HG03460 (cell line): ENCODE measurements around the gene KLHL41.
"Not testable (repeated sequence)": the region's sequence is repeated elsewhere in the genome, so short reads cannot be mapped to it uniquely, and the experiment has no call there.

Source experiments
- ATAC-seq: cut with Tn5 transposase; IDR thresholded peaks from one replicate; pipeline ENCODE4 v1.9.1; 2021; ENCODE audit not compliant: unreplicated experiment

KLHL41 gene

DNA sequence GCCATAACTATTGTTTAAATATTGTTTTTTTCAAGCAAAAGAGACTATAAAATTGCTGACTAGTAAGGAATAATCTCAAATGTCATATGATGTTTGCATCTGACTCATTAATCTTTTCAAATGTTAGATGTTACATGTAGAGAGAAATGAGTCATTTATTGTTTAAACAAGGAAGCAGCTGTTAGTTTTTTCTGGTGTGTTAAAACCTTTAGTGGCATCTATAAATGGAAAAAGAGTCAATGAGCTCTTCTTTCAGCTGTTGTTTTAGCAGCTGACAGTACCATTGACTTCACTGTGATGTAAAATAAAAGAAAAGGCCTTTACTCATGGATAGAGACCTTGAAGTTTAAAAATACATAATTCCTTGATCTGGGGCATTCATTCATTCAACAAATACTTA is 1.8 kb upstream of the KLHL41 start:
- no peak for ATAC-seq

GRCh38 chr2:169509955-169510354 is 453 bp downstream of the KLHL41 start:
- no peak for ATAC-seq

DNA sequence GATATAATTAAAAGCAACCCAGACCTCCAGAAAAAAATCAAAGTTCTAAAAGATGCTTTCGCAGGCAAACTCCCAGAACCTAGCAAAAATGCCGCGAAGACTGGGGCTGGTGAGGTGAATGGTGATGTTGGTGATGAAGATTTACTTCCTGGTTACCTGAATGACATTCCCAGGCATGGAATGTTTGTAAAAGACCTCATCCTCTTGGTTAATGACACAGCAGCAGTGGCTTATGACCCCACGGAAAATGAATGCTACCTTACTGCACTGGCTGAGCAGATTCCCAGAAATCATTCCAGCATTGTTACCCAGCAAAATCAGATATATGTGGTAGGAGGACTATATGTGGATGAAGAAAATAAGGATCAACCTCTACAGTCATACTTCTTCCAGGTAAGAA is 994 bp downstream of the KLHL41 start:
- no peak for ATAC-seq

DNA sequence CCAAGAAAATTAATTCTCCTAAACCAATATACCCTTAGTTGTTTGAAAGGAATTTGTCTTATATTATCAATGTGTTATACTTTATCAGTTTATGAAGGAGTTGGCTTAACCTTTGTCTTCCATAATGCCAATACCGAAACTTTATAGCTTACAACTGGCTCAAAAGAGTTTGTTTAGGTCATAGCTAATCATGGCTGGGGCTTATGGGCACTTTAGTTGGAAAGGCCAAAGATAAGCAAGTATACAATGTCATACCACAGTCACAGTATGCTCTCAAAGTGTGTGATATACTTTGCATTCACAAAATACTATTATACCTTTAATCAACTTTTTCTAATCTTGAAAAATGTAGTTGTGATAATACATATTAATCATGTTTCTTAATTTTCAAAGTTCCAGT is 2.3 kb downstream of the KLHL41 start:
- no peak for ATAC-seq

- ATAC-seq = no peak
These were observed 3.0 kb downstream of the KLHL41 start for GRCh38 chr2:169512525-169512924.

- no peak for ATAC-seq
These were observed 3.6 kb downstream of the KLHL41 start for GRCh38 chr2:169513094-169513493.

DNA sequence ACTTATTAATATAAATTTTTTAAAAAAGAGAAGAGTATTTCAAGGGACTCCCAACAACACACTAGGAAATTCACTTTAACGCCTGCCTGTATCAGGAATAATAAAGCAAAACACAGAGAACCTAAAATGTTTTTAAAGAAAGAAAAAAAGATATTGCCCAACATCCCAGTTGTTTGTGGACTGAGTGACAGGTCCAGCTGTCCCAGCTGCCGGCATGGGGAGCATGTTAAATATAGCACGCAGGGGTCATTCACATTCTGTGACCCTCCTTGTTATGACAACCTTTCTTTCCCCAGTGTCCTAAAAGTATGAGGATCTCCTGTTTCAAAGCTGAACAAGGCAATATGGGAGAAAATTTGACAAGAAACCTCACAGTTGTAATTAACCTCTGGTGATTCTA is 4.4 kb downstream of the KLHL41 start:
- ATAC-seq = no peak

DNA sequence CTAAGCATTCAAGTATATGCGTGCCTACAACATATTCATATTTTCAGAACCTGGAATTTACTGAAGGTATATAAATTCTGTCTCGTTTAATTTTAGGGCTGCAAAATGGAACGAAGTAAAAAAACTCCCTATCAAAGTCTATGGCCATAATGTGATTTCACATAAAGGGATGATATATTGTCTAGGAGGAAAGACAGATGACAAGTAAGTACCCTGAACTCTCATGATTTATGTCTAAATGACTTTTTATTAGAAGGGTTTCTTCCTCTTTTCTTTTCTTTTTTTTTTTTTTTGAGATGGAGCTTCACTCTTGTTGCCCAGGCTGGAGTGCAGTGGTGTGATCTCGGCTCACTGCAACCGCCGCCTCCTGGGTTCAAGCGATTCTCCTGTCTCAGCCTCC is 5.3 kb downstream of the KLHL41 start:
- ATAC-seq = not testable (repeated sequence)

DNA sequence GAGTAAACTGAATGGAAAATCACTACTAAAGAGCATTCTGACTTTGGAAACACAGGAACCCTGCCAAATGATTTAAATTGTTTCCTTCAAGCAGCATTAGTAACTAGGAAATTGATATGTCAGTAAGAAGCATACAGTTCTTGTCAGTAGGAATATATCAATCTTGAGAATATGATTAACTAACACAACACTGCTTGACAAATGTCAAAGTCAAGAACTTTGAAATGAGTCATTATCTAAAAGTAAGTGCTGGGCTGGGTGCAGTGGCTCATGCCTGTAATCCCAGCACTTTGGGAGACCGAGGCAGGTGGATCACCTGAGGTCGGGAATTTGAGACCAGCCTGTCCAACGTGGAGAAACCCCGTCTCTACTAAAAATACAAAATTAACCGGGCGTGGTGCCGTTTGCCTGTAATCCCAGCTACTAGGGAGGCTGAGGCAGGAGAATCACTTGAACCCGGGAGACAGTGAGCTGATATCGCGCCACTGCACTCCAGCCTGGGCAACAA is 7.0 kb downstream of the KLHL41 start:
- not testable (repeated sequence) for ATAC-seq

DNA sequence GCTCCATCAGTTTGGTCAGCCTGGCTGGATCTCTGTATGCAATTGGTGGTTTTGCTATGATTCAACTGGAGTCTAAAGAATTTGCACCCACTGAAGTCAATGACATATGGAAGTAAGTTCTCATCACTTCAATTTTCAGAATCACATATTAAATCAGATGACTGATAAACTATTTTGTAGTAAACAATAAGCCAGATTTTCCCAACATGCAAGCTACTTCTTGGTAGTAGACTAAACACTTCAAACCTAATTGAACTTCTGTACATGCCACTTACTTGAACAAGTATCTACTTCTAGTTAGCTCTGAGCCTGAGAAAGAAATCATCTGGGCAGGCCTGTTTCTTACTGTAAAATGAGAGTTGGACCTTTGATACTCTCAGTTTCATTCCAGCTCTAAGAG is 11.4 kb downstream of the KLHL41 start:
- no peak for ATAC-seq

- no peak for ATAC-seq
These were observed 14.2 kb downstream of the KLHL41 start for GRCh38 chr2:169523681-169524080.

DNA sequence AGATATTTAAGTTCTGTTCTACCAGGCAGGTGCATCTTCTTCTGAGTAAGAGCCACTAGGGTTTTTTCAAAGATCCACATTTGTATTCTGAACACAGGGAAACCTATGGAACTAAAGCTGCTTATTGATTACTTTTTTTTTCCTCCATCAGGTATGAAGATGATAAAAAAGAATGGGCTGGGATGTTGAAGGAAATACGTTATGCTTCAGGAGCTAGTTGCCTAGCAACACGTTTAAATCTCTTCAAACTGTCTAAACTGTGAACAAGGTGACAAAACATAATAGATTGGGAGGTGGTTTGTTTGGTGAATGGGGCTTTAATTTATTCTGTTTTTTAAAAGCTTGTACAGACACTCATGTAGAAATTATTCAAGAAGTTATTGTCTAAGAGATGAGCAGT is 15.9 kb downstream of the KLHL41 start:
- no peak for ATAC-seq

DNA sequence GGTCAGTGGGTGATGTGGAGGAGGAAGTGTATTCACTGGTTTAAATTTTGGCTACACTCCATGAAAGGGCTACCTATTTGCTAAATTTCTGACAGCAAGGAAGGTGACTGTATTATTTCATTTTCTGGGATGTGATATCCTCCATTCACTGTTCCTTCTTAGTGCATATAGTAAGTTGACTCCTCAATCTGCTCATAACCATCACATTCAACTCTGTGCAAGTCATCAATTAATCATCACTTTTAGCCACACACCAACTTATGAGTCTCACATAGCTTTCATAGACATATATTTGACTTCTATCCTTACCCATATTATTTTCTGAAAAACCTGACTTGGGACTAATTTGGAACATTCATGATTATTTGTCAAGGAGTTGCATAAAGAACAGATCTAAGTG is 16.9 kb downstream of the KLHL41 start:
- no peak for ATAC-seq

DNA sequence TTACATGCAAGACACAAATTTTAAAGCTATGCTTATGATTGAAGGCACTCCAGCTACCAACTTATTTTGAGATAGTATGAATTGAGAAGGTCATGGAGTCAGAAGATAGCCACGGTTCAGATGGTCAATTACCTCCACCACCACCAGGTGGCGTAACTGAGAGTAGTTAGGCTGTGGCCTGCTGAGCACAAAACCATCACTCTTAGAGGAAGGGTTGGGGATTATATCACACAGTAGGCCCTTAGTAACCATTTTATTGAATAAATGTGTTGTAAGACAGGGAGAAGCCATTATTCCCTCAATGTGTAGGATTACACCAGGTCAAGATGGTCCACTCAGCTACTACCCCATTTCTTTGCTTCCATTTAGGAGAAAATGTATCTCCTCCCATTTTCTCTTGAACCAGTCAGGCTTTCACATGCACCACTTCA is 18.8 kb downstream of the KLHL41 start:
- ATAC-seq = peak; percentile 77

DNA sequence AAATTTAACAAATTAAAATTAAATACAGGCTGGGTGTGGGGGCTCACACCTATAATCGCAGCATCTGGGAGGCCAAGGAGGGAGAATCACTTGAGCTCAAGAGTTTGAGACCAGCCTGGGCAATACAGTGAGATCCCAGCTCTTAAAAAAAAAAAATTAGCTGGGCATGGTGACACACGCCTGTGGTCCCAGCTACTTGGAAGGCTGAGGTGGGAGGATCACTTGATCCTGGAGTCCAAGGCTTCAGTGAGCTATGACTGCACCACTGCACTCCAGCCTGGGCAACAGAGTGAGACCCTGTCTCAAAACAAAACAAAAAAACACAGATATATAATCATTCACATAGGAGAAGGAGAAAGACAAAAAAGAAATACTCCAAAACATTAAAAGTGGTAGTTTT is 30.0 kb downstream of the KLHL41 start:
- ATAC-seq = not testable (repeated sequence)

- ATAC-seq = no peak
These were observed 30.6 kb downstream of the KLHL41 start for GRCh38 chr2:169540146-169540545.

GRCh38 chr2:169542433-169542832 is 32.9 kb downstream of the KLHL41 start:
- ATAC-seq = no peak

GRCh38 chr2:169546756-169547155 is 37.3 kb downstream of the KLHL41 start:
- no peak for ATAC-seq

- no peak for ATAC-seq
These were observed 51.9 kb downstream of the KLHL41 start for GRCh38 chr2:169561364-169561763.

GRCh38 chr2:169562084-169562483 is 52.6 kb downstream of the KLHL41 start:
- ATAC-seq = not testable (repeated sequence)

- no peak for ATAC-seq
These were observed 53.0 kb downstream of the KLHL41 start for GRCh38 chr2:169562519-169562918.

DNA sequence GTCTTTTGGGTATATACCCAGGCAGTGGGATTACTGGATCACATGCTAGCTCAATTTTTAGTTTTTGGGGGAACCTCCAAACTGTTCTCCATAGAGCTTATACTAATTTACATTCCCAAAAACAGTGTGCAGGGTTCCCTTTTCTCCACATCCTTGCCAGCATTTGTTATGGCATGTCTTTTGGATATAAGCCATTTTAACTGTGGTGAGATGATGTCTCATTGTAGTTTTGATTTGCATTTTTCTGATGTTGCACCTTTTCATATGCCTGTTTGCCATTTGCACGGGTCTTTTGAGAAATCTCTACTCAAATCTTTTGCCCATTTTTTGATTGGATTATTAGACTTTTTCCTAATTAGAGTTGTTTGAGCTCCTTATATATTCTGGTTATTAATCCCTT is 56.2 kb downstream of the KLHL41 start:
- ATAC-seq = no peak

- ATAC-seq = no peak
These were observed 60.4 kb downstream of the KLHL41 start for GRCh38 chr2:169569948-169570347.

DNA sequence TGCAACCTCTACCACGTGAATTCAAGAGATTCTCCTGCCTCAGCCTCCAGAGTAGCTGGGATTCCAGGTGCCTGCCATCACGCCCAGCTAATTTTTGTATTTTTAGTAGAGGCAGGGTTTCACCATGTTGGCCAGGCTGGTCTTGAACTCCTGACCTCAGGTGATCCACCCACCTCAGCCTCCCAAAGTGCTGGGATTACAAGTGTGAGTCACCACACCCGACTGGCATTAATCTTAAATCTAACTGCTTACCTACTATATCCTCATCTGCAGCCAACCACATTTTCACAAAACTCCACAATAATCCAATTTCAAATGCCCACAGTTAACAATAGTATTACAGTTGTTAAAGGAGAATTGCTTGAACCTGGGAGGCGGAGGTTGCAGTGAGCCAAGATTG is 61.2 kb downstream of the KLHL41 start:
- not testable (repeated sequence) for ATAC-seq
